GM12801 (cell line): Measurements from ENCODE around the gene GALNT9.

Experiments
- TF ChIP-seq, protein P1 (sequence below): IDR thresholded peaks from one replicate; pipeline ENCODE4 v1.5.1; 2011; ENCODE audit warnings: control low read depth; ENCODE audit not compliant: insufficient read length; ENCODE audit errors: extremely low read depth

The GALNT9 gene

DNA sequence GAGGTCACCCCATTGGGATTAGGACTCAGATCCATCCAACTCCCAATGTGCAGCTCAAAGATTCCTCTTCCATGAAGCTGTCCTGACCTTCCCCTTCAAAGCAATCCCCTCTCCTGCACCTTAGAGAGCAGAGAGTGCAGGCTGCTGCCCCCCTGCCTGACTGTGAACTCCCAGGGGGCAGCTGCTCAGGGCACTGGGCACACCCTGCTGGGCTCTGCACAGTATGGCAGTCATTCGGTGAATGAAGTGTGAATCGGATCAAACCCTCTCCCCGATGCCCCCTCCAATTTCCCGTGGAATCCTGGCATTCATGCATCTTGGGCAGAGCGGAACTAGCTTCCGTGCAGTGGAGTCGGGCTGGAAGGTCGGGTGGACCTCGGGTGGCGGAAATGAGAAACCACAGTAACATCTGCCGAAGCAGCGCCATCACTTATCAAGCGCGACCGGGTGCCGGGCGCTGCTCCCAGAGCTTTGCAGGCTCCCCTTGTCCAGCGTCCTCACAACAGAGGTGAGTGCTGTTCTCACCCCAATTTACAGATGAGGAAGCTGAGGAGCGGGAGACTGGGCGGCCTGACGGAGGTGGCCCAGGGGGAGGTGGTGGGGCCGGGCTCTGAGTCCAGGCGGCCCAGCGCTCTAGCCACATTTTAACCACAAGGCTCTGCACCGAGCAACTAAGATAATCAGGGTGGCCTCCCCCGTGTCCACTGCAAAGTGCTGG is 14.7 kb downstream of the GALNT9 start:
- TF ChIP-seq, protein P1, sequence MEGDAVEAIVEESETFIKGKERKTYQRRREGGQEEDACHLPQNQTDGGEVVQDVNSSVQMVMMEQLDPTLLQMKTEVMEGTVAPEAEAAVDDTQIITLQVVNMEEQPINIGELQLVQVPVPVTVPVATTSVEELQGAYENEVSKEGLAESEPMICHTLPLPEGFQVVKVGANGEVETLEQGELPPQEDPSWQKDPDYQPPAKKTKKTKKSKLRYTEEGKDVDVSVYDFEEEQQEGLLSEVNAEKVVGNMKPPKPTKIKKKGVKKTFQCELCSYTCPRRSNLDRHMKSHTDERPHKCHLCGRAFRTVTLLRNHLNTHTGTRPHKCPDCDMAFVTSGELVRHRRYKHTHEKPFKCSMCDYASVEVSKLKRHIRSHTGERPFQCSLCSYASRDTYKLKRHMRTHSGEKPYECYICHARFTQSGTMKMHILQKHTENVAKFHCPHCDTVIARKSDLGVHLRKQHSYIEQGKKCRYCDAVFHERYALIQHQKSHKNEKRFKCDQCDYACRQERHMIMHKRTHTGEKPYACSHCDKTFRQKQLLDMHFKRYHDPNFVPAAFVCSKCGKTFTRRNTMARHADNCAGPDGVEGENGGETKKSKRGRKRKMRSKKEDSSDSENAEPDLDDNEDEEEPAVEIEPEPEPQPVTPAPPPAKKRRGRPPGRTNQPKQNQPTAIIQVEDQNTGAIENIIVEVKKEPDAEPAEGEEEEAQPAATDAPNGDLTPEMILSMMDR: no peak

DNA sequence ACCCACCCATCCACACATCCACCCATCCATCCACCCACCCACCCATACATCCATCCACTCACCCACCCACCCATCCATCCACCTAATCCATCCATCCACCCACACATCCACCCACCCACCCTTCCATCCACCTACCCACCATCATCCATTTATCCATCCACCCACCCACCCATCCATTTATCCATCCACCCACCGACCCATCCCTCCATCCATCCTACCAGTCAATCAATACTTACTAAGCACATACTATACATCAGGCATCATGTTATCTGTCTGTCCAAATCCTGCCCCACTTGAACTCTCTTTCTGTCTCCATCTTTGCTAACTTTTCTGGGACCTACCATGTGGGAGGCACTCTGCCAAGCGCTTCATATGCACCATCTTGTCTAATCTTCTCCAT is 15.4 kb downstream of the GALNT9 start:
- TF ChIP-seq, protein P1: no peak

- TF ChIP-seq, protein P1: no peak
These were observed 16.2 kb downstream of the GALNT9 start for GRCh38 chr12:132313182-132313581.

GRCh38 chr12:132312516-132312915 is 16.9 kb downstream of the GALNT9 start:
- TF ChIP-seq, protein P1: no peak

GRCh38 chr12:132311201-132311915 is 18.0 kb downstream of the GALNT9 start:
- TF ChIP-seq, protein P1: no peak

- TF ChIP-seq, protein P1: no peak
These were observed 19.0 kb downstream of the GALNT9 start for GRCh38 chr12:132310181-132311040.

- TF ChIP-seq, protein P1: no peak
These were observed 19.7 kb downstream of the GALNT9 start for GRCh38 chr12:132309596-132310086.
